HK-2 (cell line): ENCODE results near the gene GNB2.
"Not testable (repeated sequence)": the region's sequence is repeated elsewhere in the genome, so short reads cannot be mapped to it uniquely, and the experiment has no call there.

Experiments used
- DNase-seq: peaks from one replicate; pipeline ENCODE4 v3.0.0-alpha.2; 2018; ENCODE audit not compliant: unreplicated experiment

Gene GNB2

GRCh38 chr7:100662194-100662776, 11.3 kb upstream of the GNB2 start:
- DNase-seq = not testable (repeated sequence)

- DNase-seq = no peak
Measured at GRCh38 chr7:100665168-100665726, 8.3 kb upstream of the GNB2 start.

- no peak for DNase-seq
Measured at GRCh38 chr7:100667331-100668068, 6.0 kb upstream of the GNB2 start.

- DNase-seq = no peak
Measured at GRCh38 chr7:100668069-100668449, 5.5 kb upstream of the GNB2 start.

- not testable (repeated sequence) for DNase-seq
Measured at GRCh38 chr7:100669106-100669505, 4.4 kb upstream of the GNB2 start.

GRCh38 chr7:100670074-100670473, 3.5 kb upstream of the GNB2 start:
- DNase-seq = no peak

GRCh38 chr7:100671353-100672327, 1.9 kb upstream of the GNB2 start:
- no peak for DNase-seq

GRCh38 chr7:100673942-100674410, 436 bp downstream of the GNB2 start:
- no peak for DNase-seq

GRCh38 chr7:100674411-100675104, 1.0 kb downstream of the GNB2 start:
- peak; percentile 50 for DNase-seq

- no peak for DNase-seq
Measured at GRCh38 chr7:100675105-100675451, 1.5 kb downstream of the GNB2 start.

- no peak for DNase-seq
Measured at GRCh38 chr7:100675581-100676350, 2.2 kb downstream of the GNB2 start.

GRCh38 chr7:100676501-100677306, 3.2 kb downstream of the GNB2 start:
- no peak for DNase-seq

- no peak for DNase-seq
Measured at GRCh38 chr7:100677308-100678267, 4.0 kb downstream of the GNB2 start.

GRCh38 chr7:100678291-100678984, 4.9 kb downstream of the GNB2 start:
- no peak for DNase-seq

GRCh38 chr7:100679129-100679926, 5.8 kb downstream of the GNB2 start:
- DNase-seq = no peak

- DNase-seq = no peak
Measured at GRCh38 chr7:100679927-100680575, 6.5 kb downstream of the GNB2 start.
